ENCODE data around the gene TNK2.
"Not testable (repeated sequence)": the region's sequence is repeated elsewhere in the genome, so short reads cannot be mapped to it uniquely, and the experiment has no call there.

TNK2 gene

DNA sequence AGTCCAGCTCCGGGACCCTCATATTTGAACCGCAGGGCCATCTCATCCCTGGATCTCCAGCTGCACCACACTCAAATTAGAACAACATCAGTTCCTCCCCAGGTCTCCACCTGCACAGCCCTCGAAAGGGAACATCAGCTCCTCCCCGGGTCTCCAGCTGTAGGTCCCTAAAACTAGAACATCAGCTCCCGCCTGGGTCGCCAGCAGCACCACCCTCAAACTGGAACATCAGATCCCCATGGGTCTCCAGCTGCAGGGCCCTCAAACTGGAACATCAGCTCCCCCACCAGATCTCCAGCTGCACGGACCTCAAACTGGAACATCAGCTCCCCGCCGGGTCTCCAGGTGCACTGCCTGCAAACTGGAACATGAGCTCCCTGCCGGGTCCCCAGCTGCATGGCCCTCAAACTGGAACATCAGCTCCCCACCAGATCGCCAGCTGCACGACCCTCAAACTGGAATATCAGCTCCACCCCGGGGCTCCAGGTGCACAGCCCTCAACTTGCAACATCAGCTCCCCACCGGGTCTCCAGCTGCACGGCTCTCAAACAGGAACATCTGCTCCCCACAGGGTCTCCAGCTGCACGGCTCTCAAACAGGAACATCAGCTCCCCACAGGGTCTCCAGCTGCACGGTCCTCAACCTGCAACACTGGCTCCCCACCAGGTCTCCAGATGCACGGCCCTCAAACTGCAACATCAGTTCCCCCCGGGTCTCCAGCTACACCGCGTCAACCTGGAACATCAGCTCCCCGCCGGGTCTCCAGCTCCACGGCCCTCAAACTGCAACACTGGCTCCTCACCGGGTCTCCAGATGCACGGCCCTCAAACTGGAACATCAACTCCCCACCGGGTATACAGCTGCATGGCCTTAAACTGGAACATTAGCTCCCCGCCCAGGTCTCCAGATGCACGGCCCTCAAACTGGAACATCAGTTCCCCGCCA lies 31.4 kb upstream of the TNK2 start:
- H3K4me3 Mint-ChIP-seq; ATAC-seq (ENCODE audit: low read depth); H3K27me3 Mint-ChIP-seq; H3K4me1 Mint-ChIP-seq; DNase-seq (ENCODE audit: low spot score in 2 of 2); H3K27ac Mint-ChIP-seq; H3K9me3 Mint-ChIP-seq: not testable (repeated sequence)
- peaks cover 29% of the 10 kb centered on the region for H3K36me3 Mint-ChIP-seq

DNA sequence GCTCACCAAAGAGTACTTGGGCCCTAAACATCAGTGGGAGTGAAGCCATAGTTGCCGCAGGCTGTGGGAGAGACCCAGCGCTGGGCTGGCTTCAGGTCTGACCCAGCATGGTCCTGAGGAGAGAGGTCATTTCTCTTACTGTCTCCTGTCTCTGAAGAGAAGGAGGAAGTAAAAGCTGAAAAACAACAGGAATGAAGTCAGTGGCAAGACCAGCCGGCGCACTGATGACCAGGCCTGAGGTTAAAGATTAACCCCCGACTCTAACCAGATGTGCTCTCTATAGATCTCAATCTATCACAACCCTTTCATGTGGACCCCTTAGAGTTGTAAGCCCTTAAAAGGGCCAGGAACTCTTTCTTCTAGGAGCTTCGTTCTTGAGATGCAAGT lies 24.7 kb upstream of the TNK2 start:
- H3K27ac Mint-ChIP-seq; DNase-seq (ENCODE audit: low spot score in 2 of 2); H3K4me3 Mint-ChIP-seq; H3K9me3 Mint-ChIP-seq; ATAC-seq (ENCODE audit: low read depth); H3K27me3 Mint-ChIP-seq; H3K36me3 Mint-ChIP-seq; H3K4me1 Mint-ChIP-seq: not testable (repeated sequence)

DNA sequence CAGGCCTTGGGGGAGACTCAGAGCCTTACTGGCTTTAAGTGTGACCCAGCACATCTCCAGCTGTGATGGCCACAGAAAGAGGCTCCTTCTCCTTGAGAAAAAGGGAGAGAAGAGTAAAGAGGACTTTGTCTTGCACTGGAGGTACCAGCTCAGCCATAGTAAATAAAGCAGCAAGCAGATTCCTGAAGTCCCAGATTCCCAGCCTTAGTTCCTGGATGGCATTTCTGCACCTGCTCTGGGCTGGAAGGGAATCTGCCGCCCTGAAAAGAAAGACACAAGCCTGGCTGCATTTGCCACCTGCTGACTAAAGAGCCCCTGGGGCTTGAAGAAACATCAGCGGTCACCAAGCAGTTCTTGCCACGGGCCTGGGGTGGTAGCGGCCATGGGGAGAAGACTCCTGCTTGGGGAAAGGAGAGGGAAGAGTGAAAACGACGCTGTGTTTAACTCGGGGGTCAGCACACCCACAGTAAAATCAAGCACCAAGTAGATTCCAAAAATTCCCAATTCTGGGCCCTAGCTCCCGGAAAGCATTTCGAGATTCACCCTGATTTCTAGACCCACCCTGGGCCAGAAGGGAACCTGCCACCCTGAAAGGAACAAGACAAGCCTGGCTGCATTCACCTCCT lies 24.2 kb upstream of the TNK2 start:
- H3K27ac Mint-ChIP-seq, result no peak overlapping the region
- H3K27me3 Mint-ChIP-seq, result peaks cover 1% of the 10 kb centered on the region
- H3K4me3 Mint-ChIP-seq, result no peak overlapping the region
- no peak for ATAC-seq (ENCODE audit: low read depth)
- peaks cover 4% of the 10 kb centered on the region for H3K36me3 Mint-ChIP-seq
- H3K4me1 Mint-ChIP-seq, result peaks cover 3% of the 10 kb centered on the region
- no peak for DNase-seq (ENCODE audit: low spot score in 2 of 2)
- no peaks in the 10 kb centered on the region for H3K9me3 Mint-ChIP-seq

DNA sequence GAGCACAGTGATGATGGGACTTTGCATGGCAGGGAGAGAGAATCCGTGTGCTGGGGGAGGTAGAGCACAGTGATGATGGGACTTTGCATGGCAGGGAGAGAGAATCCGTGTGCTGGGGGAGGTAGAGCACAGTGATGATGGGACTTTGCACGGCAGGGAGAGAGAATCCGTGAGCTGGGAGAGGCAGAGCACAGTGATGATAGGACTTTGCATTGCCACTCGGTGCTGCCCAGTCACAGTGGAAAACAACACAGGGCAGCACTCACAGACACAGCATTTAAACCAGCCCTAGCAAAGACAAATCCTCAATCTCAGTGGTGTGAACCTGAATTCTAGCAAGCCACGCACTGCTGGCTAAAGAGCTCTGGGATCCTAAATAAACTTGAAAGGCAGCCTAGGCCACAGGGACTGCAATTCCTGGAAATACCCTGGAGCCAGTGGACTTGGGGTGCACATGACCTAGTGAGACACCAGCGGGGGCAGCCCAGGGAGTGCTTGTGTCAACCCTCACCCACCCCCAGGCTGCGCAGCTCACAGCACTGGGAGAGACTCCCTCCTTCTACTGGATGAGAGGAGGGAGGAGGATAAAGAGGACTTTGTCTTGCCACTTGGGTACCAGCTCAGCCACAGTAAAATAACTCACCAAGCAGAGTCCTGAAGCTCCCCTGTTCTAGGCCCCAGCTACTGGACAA lies 23.4 kb upstream of the TNK2 start:
- no peaks in the 10 kb centered on the region for H3K9me3 Mint-ChIP-seq
- no peak for ATAC-seq (ENCODE audit: low read depth)
- H3K4me3 Mint-ChIP-seq, result no peak overlapping the region
- H3K27ac Mint-ChIP-seq, result no peak overlapping the region
- peaks cover 3% of the 10 kb centered on the region for H3K4me1 Mint-ChIP-seq
- H3K36me3 Mint-ChIP-seq, result peaks cover 4% of the 10 kb centered on the region
- peaks cover 1% of the 10 kb centered on the region for H3K27me3 Mint-ChIP-seq
- no peak for DNase-seq (ENCODE audit: low spot score in 2 of 2)

DNA sequence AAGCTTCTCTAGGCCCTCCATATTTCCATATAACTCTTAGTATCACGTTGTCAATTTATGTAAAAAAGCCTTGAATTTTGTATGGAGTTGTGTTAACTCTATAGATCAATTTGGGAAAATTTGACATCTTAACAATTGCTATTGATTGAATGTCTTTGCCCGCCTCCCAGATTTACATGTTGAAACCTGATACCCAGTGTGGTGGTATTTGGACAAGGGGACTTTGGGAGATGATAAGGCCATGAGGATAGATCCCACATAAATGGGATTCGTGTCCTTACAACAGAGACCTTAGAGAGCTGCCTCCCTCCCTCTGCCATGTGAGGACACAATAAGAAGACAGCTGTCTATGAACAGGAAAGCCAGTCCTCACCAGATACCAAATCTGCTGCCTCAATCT lies 21.1 kb upstream of the TNK2 start:
- Mint-ChIP-seq H3K36me3 (peaks cover 2% of the 10 kb centered on the region), H3K27ac (no peak overlapping the region), H3K9me3 (no peaks in the 10 kb centered on the region), H3K27me3 (peaks cover 1% of the 10 kb centered on the region), H3K4me1 (peaks cover 3% of the 10 kb centered on the region), H3K4me3 (no peak overlapping the region)
- DNase-seq (ENCODE audit: low spot score in 2 of 2), result no peak
- ATAC-seq (ENCODE audit: low read depth), result no peak

DNA sequence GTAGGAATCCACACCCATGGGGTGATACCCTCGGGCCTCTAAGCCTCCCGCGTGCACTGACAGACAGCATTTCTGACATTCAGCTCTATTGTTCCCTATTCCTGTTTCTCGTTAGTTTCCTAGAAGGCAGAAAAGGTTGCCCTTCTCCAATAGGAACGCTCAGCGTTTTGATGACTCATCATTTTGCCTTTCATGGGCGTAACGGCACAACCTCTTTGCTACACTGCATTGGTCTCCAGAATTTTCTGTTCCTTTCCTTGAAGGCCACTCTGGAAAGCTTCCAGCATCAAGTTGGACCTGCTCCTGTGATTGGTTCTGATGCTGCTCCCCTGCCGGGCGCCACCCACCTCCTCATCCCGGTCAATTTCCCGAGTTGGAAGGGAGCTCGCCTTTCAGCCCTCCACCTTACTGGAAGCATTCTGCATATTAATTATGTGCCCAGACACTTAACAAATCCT lies 13.0 kb upstream of the TNK2 start:
- Mint-ChIP-seq H3K9me3 (no peaks in the 10 kb centered on the region), H3K27me3 (peaks cover 7% of the 10 kb centered on the region), H3K27ac (no peak overlapping the region), H3K36me3 (no peaks in the 10 kb centered on the region), H3K4me1 (no peaks in the 10 kb centered on the region), H3K4me3 (no peak overlapping the region)
- DNase-seq (ENCODE audit: low spot score in 2 of 2), result no peak
- no peak for ATAC-seq (ENCODE audit: low read depth)

DNA sequence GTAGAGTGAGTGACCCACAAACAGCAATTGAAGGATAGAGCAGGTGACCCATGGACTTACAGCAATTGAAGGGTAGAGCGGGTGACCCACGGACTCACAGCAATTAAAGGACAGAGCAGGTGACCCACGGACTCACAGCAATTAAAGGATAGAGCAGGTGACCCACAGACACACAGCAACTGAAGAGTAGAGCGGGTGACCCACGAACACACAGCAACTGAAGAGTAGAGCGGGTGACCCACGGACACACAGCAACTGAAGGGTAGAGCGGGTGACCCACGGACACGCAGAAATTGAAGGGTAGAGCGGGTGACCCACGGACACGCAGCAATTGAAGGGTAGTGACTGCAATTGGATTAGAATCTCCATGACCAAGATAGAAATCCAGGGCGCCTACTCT lies 9.8 kb upstream of the TNK2 start:
- ATAC-seq (ENCODE audit: low read depth) (no peak), DNase-seq (ENCODE audit: low spot score in 2 of 2) (no peak)
- Mint-ChIP-seq H3K4me3 (no peak overlapping the region), H3K27me3 (peaks cover 9% of the 10 kb centered on the region), H3K27ac (no peak overlapping the region), H3K4me1 (peaks cover 9% of the 10 kb centered on the region), H3K9me3 (no peaks in the 10 kb centered on the region), H3K36me3 (no peaks in the 10 kb centered on the region)

DNA sequence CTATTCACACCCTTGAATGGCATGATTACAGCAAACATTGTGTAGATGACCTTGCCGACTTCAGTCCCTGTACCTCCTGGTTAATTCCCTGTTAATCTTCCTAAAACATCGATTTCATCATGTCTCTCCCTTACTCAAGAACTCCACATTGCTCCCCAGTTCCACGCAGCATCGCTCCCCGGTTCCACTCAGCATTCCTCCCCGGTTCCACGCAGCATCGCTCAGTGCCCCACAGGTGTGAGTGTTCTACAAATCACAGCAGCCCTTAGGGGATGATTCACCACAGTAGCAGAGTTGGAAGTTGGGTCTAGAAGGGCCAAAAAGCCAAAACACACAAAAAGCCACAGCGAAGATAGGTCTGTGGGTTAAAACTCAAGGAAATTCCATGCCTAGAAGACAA lies 8.6 kb upstream of the TNK2 start:
- Mint-ChIP-seq H3K36me3 (no peaks in the 10 kb centered on the region), H3K27ac (peak overlapping the region; percentile 30), H3K4me3 (no peak overlapping the region), H3K9me3 (no peaks in the 10 kb centered on the region), H3K27me3 (peaks cover 9% of the 10 kb centered on the region), H3K4me1 (peaks cover 9% of the 10 kb centered on the region)
- no peak for ATAC-seq (ENCODE audit: low read depth)
- DNase-seq (ENCODE audit: low spot score in 2 of 2), result no peak

DNA sequence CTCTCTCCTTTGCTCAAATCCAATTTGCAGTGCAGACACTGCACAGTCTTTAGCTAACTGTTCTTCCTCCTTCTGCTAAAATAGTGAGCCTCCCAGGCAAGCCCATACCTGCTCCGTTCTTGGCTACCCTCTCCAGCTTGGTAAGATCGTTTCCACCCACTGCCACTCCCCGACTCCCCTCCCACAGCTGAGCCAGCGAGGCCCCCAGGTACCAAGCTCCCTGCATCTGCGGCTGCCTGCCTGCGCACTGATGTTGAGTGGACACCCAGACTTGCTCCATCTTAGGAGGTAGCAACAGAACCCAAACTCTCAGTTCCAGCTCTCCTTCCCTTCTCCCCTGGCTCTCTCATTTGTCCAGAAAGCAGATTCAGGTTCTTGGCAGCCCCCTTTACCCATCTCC lies 7.9 kb upstream of the TNK2 start:
- no peak for DNase-seq (ENCODE audit: low spot score in 2 of 2)
- Mint-ChIP-seq H3K4me3 (no peak overlapping the region), H3K27me3 (peaks cover 9% of the 10 kb centered on the region), H3K4me1 (peaks cover 9% of the 10 kb centered on the region), H3K36me3 (no peaks in the 10 kb centered on the region), H3K9me3 (no peaks in the 10 kb centered on the region), H3K27ac (peak overlapping the region; percentile 30)
- ATAC-seq (ENCODE audit: low read depth), result no peak

DNA sequence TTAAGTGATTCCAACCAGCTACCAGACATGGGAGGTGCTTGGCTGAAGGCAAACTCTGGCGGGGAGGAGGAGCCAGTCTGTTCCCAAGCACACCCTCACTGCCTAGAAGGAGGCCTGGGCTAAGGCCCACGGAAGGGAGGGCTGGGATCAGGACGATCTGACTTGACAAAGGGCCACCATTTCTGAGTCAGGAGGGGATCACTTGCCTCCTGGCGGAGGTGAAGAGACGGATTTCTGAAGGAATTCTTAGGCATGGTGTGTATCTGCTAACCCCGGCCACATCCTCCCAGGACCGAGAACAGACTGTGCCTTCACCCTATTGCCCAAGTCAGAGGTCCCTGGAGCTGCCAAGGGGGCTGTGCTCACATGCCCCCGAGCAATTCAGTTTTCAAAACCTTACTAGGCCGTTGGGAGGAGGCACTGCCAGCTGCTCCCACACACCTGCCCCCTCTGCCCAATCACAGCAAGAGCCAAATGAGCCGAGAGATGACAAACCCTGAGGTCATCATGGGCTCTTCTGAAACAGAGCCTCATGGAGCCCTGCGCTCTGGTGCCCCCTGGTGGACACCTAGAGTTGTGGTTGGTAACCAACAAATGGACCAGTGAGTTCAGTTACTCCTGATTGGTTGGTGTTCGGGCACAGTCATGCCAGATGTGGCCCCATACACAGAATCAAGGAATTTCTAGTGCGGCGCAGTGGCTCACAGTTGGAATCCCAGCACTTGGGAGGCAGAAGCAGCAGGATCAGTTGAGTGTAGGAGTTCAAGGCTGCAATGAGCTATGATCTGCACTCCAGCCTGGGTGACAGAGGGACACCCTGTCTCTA lies 6.5 kb upstream of the TNK2 start:
- peaks cover 9% of the 10 kb centered on the region for H3K27me3 Mint-ChIP-seq
- ATAC-seq (ENCODE audit: low read depth), result peak; percentile 98
- H3K9me3 Mint-ChIP-seq, result no peaks in the 10 kb centered on the region
- H3K4me1 Mint-ChIP-seq, result peaks cover 9% of the 10 kb centered on the region
- H3K4me3 Mint-ChIP-seq, result no peak overlapping the region
- H3K36me3 Mint-ChIP-seq, result no peaks in the 10 kb centered on the region
- H3K27ac Mint-ChIP-seq, result peak overlapping the region; percentile 43
- peak; percentile 90 to 91 for DNase-seq (ENCODE audit: low spot score in 2 of 2)

DNA sequence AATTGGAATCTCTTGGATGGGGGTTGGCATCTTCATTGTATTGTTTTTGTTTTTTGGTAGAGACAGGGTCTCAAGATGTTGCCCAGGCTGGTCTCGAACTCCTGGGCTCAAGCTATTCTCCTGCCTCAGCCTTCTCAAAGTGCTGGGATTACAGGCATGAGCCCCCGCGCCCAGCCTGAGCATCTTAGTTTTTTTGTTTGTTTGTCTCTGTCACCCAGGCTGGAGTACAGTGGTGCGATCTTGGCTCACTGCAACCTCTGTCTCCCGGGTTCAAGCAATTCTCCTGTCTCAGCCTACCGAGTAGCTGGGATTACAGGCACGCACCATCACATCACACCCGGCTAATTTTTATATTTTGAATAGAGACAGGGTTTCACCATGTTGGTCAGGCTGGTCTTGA lies 5.8 kb upstream of the TNK2 start:
- not testable (repeated sequence) for H3K4me3 Mint-ChIP-seq; H3K27ac Mint-ChIP-seq; H3K4me1 Mint-ChIP-seq; H3K27me3 Mint-ChIP-seq; H3K36me3 Mint-ChIP-seq; DNase-seq (ENCODE audit: low spot score in 2 of 2); ATAC-seq (ENCODE audit: low read depth); H3K9me3 Mint-ChIP-seq

DNA sequence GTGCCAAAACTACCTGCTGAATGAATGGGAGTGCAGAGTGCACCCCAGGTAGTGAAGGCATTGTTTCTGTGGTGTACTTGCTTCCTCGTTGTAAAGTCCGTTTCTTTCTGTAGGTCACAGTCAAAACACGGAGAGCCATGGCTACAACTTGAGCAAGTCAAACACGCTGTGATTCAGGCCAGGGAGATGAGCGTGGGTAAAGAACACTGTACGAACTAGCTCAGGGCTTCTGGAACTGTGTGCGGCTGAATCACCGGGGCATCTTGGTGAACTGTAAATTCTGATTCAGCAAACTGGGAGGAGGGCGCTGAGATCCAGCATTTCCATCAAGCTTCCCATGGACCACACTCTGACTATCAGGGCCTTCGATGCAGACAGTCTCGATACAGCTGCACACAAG lies 5.0 kb upstream of the TNK2 start:
- Mint-ChIP-seq H3K4me1 (peaks cover 9% of the 10 kb centered on the region), H3K36me3 (no peaks in the 10 kb centered on the region), H3K27me3 (peaks cover 9% of the 10 kb centered on the region), H3K27ac (no peak overlapping the region), H3K4me3 (no peak overlapping the region), H3K9me3 (no peaks in the 10 kb centered on the region)
- ATAC-seq (ENCODE audit: low read depth) (no peak), DNase-seq (ENCODE audit: low spot score in 2 of 2) (no peak)

DNA sequence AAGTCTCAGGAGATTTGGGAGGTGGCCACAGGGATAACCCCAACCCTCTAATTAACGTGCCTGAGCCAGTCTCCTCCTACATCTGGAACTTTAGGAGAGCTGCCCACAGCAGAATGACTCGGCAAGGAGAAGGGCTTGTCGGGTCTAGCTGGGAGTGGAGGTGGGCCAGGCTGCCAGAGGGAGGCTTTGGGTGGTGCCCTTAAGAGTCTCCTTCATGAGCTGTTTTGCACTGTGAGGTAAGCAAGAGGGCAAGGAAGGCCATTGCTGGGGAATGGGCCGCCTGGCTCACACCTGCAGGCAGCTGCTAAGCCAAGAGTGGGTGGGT lies 3.6 kb upstream of the TNK2 start:
- Mint-ChIP-seq H3K27ac (no peak overlapping the region), H3K36me3 (no peaks in the 10 kb centered on the region), H3K9me3 (no peaks in the 10 kb centered on the region), H3K4me1 (peaks cover 17% of the 10 kb centered on the region), H3K4me3 (no peak overlapping the region), H3K27me3 (peaks cover 7% of the 10 kb centered on the region)
- ATAC-seq (ENCODE audit: low read depth), result no peak
- no peak for DNase-seq (ENCODE audit: low spot score in 2 of 2)
